K562 (cell line): ENCODE measurements around the gene MTA2. TPM values are rescaled to one million over a fixed set of nuclear protein-coding genes. Genes with fewer than 3 reads are reported as not detected.

ENCODE experiments used
- CGGBP1 ChIP-seq: fragments of 250-450 bp; sonication (Bioruptor Pico); IDR thresholded peaks from 2 replicates; pipeline ENCODE4 v1.9.0; 2021; ENCODE audit warnings: mild to moderate bottlenecking
- CHD7 ChIP-seq: fragments of 200-600 bp; sonication (generic); IDR thresholded peaks from one replicate; pipeline ENCODE4 v1.6.1; 2012; ENCODE audit warnings: mild to moderate bottlenecking, low read depth, low read length, inconsistent platforms
- CREB1 ChIP-seq, 2 experiments: sonication (generic) in 1 of 2; formaldehyde crosslinking in 1 of 2; IDR thresholded peaks; 2 replicates each; pipeline versions ENCODE4 v1.6.1 to v1.8.0; 2012 to 2022; ENCODE audit warnings: inconsistent platforms in 1 of 2, mild to moderate bottlenecking in 1 of 2, missing genetic modification reagents in 1 of 2, moderate library complexity in 1 of 2
- FIP1L1 ChIP-seq: fragments of 200-400 bp; formaldehyde crosslinking; IDR thresholded peaks from 2 replicates; pipeline ENCODE4 v1.6.1; 2018; ENCODE audit warnings: mild to moderate bottlenecking, low read depth, low read length; ENCODE audit not compliant: poor library complexity, severe bottlenecking
- IFI16 ChIP-seq: fragments of 250-450 bp; sonication (Bioruptor Pico); IDR thresholded peaks from 2 replicates; pipeline ENCODE4 v2.1.2; 2022; ENCODE audit warnings: mild to moderate bottlenecking, inconsistent platforms
- IRF2 ChIP-seq: sonication (generic); formaldehyde crosslinking; IDR thresholded peaks from 2 replicates; pipeline ENCODE4 v1.8.1; 2022; ENCODE audit warnings: mild to moderate bottlenecking, missing genetic modification reagents
- JUNB ChIP-seq: fragments of 450-650 bp; formaldehyde crosslinking; conservative IDR thresholded peaks from 2 replicates; pipeline ENCODE4 v1.4.0; 2020; ENCODE audit warnings: mild to moderate bottlenecking
- NR4A1 ChIP-seq, 2 experiments: fragments of 250-450 bp in 1 of 2; fragments of 450-650 bp in 1 of 2; sonication (Bioruptor Pico) in 1 of 2; IDR thresholded peaks; 2 replicates each; pipeline versions ENCODE4 v1.4.0 to v1.6.1; 2016 to 2020; ENCODE audit warnings: mild to moderate bottlenecking in 2 of 2, missing compliant biosample characterization in 1 of 2, missing genetic modification characterization in 1 of 2, moderate library complexity in 1 of 2
- PPARD ChIP-seq: fragments of 250-450 bp; sonication (Bioruptor Pico); IDR thresholded peaks from 2 replicates; pipeline ENCODE4 v1.8.0; 2022; ENCODE audit warnings: inconsistent platforms, mild to moderate bottlenecking, moderate library complexity
- RBFOX2 ChIP-seq: fragments of 200-400 bp; formaldehyde crosslinking; IDR thresholded peaks from 2 replicates; pipeline ENCODE4 v1.6.1; 2017; ENCODE audit warnings: low read depth, mild to moderate bottlenecking, low read length, moderate library complexity
- RBM34 ChIP-seq: fragments of 200-400 bp; formaldehyde crosslinking; IDR thresholded peaks from 2 replicates; pipeline ENCODE4 v1.6.1; 2018; ENCODE audit warnings: low read length, borderline replicate concordance; ENCODE audit not compliant: insufficient read depth
- SMARCA5 ChIP-seq: fragments of 450-650 bp; IDR thresholded peaks from 2 replicates; pipeline ENCODE4 v1.6.1; 2016
- SREBF1 ChIP-seq: fragments of 150-350 bp; IDR thresholded peaks from 2 replicates; pipeline ENCODE4 v1.6.1; 2014; ENCODE audit warnings: antibody characterized with exemption, low read depth, low read length, borderline replicate concordance
- XRCC5 ChIP-seq: fragments of 200-400 bp; formaldehyde crosslinking; IDR thresholded peaks from 2 replicates; pipeline ENCODE4 v1.6.1; 2017; ENCODE audit warnings: low read depth, mild to moderate bottlenecking, low read length
- ZC3H4 ChIP-seq: sonication (generic); formaldehyde crosslinking; IDR thresholded peaks from 2 replicates; pipeline ENCODE4 v1.9.0; 2021; ENCODE audit warnings: missing genetic modification reagents, borderline replicate concordance
- ZKSCAN3 ChIP-seq: fragments of 250-450 bp; sonication (Bioruptor Pico); IDR thresholded peaks from 2 replicates; pipeline ENCODE4 v1.4.0; 2020
- ZNF41 ChIP-seq: fragments of 250-450 bp; sonication (Bioruptor Pico); conservative IDR thresholded peaks from 2 replicates; pipeline ENCODE4 v1.4.0; 2020; ENCODE audit warnings: mild to moderate bottlenecking
- polyA plus RNA-seq, 8 experiments: library from polyadenylated mRNA; depleted of rRNA in 4 of 8; stranded (reverse) in 5 of 8; unstranded in 3 of 8; fragments of >200 nt; fragmentation: Nextera tagmentation in 2 of 8; fragmentation: Illumina TruSeq in 1 of 8; extraction: Ambion mirVana in 2 of 8; extraction: Trizol in 1 of 8; gene quantifications; 2 replicates each; pipeline versions ENCODE4 v1.2.1 to v1.2.3, GENCODE V29; 2011 to 2014; ENCODE audit warnings: inconsistent platforms in 1 of 8, missing spikeins in 1 of 8
- total RNA-seq, 7 experiments: library from RNA; depleted of rRNA in 6 of 7; stranded (reverse); fragments of >200 nt in 6 of 7; fragmentation: Illumina TruSeq in 2 of 7; extraction: Trizol in 2 of 7; gene quantifications; 2 replicates each; pipeline versions ENCODE4 v1.2.1 to v1.2.3, GENCODE V29; 2011 to 2021; ENCODE audit warnings: low replicate concordance in 1 of 7

Gene MTA2
- total and polyA plus RNA-seq, 9 of the 15 experiments (the other 6 are each of a cell fraction or from before 2014, with no cell fraction given), result 6.2 to 220 (median 172) TPM

- TF ChIP-seq SREBF1 (no peak), PPARD (CRISPR knock-in tag) (no peak), NR4A1 (CRISPR knock-in tag; IDR thresholded peaks at IDR 0.05) (no peak), NR4A1 (tag; IDR thresholded peaks at IDR 0.05) (no peak), SMARCA5 (peak; percentile 29; the same call in 1 of the 2 replicates), ZNF41 (CRISPR knock-in tag) (no peak), ZC3H4 (CRISPR knock-in tag) (no peak), RBM34 (no peak), CGGBP1 (CRISPR knock-in tag) (no peak), CHD7 (no peak), RBFOX2 (peak; percentile 74), FIP1L1 (peak; percentile 9), JUNB (no peak), IFI16 (no peak), IRF2 (CRISPR knock-in tag) (no peak), ZKSCAN3 (CRISPR knock-in tag) (no peak), XRCC5 (peak; percentile 78), CREB1 (IDR thresholded peaks at IDR 0.05) (no peak), CREB1 (CRISPR knock-in tag; IDR thresholded peaks at IDR 0.05) (no peak)
Observed at GRCh38 chr11:62545437-62546243, 56.0 kb downstream of the MTA2 start (continued).
